Fibroblast of mammary gland (primary cell): ENCODE results near the gene VPS13A.

Source experiments
- DNase-seq: peaks from one replicate; pipeline ENCODE4 v3.0.0-alpha.2; 2010; ENCODE audit warnings: low read depth
- H3K4me3 ChIP-seq: 2 replicates; pipeline ENCODE4 v1.5.1; 2011; ENCODE audit warnings: low read depth, mild to moderate bottlenecking, low read length, moderate library complexity; ENCODE audit not compliant: control insufficient read depth
- CTCF ChIP-seq: conservative IDR thresholded peaks from 2 replicates; pipeline ENCODE4 v1.5.1; 2011; ENCODE audit warnings: low read depth, low read length, inconsistent platforms; ENCODE audit not compliant: control insufficient read depth, insufficient read depth

Gene VPS13A

GRCh38 chr9:77152289-77152688 lies 25.0 kb upstream of the VPS13A start:
- no peak for DNase-seq
- TF ChIP-seq CTCF, result no peak
- no peak overlapping the region for H3K4me3 ChIP-seq

GRCh38 chr9:77156646-77157371 lies 20.5 kb upstream of the VPS13A start:
- H3K4me3 ChIP-seq, result no peak overlapping the region
- no peak for TF ChIP-seq CTCF
- no peak for DNase-seq

- no peak for TF ChIP-seq CTCF
- no peak overlapping the region for H3K4me3 ChIP-seq
- DNase-seq, result peak; percentile 14
Measured at GRCh38 chr9:77158772-77159513, 18.4 kb upstream of the VPS13A start.

GRCh38 chr9:77161191-77161590 lies 16.1 kb upstream of the VPS13A start:
- no peak for TF ChIP-seq CTCF

GRCh38 chr9:77161966-77162365 lies 15.4 kb upstream of the VPS13A start:
- TF ChIP-seq CTCF, result no peak
- H3K4me3 ChIP-seq, result no peak overlapping the region
- DNase-seq, result no peak

More at GRCh38 chr9:77161191-77161590, 16.1 kb upstream of the VPS13A start:
- no peak for DNase-seq
- H3K4me3 ChIP-seq, result no peak overlapping the region

GRCh38 chr9:77162366-77162765 lies 15.0 kb upstream of the VPS13A start:
- TF ChIP-seq CTCF, result no peak
- H3K4me3 ChIP-seq, result no peak overlapping the region
- DNase-seq, result no peak

GRCh38 chr9:77163884-77164283 lies 13.4 kb upstream of the VPS13A start:
- no peak for TF ChIP-seq CTCF
- DNase-seq, result peak; percentile 81
- no peak overlapping the region for H3K4me3 ChIP-seq
